ENCODE measurements around the gene SET. TPM values are rescaled to one million over a fixed set of nuclear protein-coding genes. Genes with fewer than 3 reads are reported as not detected.

The SET gene
- total RNA-seq, 2 donors from 2014 or later: 499 to 548 TPM

DNA sequence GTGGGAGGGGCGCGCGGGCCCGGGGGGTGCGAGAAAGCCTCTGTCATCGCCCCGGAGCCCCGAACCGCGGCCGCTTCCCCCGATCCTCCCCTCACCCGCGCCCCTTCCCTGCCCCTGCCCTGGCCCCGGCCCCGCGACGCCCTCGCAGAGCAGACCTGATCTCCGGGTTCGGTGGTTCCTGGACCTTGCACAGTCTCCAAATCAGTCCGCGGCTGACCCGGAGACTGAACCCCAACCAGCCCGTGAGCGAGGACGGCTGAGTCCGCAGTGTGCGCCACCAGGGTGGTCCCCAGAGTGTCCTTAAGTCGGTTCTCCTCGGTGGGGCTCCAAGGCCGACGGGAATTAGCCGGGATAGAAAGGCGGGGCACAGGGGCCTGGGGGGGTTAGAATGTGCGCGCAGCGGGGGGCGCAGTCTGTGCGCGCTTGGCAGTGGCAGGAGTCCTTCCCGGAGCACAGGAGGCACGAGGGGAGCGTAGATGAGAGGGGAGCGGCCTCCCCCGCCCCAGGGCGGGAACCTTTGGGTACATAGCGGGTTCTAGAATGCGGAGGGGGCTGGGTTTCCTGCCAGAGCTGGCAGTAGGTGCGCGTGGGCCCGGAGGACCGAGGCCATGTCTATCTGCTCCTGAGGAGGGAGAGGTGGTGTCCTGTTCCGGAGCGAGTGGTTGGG is 14.1 kb downstream of the SET start:
- H3K36me3 Mint-ChIP-seq: no peaks in the 10 kb centered on the region
- ATAC-seq: peak; percentile 27 to 31
- H3K9me3 Mint-ChIP-seq: no peaks in the 10 kb centered on the region
- DNase-seq (ENCODE audit: low spot score in 2 of 2): peak; percentile 36 to 60
- H3K27ac Mint-ChIP-seq: peak overlapping the region; percentile 70 to 86

DNA sequence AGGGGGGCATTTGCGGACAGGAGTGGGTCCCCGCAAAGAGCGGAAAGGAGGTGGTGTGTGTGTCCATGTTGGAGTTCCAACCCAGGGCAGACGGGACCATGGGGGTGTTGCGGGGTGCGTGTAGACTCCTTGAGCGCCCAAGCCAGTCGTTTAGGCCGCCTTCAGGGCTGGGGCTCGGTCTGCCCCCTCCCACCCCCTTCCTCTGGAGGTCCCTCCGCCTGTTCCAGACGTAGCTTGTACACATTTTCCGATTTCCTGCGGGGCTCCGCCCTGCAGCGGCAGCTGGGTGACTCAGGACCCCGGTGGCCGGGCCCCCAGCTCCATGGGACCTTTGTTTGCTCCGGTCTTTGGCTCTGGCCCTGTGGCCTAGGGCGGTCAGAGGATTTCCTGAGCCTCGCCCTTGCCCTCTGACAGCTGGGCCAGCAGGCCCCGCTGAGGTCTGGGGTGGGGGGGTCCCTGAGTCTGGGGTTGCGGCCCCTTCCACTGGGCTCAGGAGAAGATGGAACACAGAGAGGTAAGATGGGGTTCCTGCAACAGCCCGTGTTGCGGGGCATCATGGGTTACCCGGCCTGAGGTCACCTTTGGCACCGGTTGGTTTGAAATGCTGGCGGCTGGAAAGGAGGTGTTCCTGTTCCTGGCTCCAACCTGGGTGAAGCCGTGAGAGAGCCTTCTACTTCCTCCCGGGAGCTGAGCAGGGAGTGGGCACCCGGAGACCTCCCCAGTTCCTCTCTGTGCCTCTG is 14.8 kb downstream of the SET start:
- ATAC-seq (no peak), DNase-seq (ENCODE audit: low spot score in 2 of 2) (no peak)
- H3K27ac Mint-ChIP-seq: peak overlapping the region in 1 of 2 donors; percentile 70
- H3K36me3 Mint-ChIP-seq: no peaks in the 10 kb centered on the region
- no peaks in the 10 kb centered on the region for H3K9me3 Mint-ChIP-seq

DNA sequence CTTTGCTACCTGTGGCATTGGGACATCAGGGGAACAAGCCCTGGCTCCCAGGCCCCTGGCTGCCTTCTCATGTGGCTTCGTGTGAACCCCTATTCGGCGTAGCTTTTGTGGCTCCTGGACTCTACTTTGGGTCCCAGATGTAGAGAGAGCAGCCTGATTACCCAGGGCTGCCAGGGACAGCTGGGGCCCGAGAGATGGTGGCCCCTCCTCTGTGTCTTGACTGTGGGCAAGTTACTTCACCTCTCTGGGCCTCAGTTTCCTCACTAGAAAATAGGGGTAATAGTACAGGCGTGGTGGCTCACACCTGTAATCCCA is 15.3 kb downstream of the SET start:
- Mint-ChIP-seq H3K27ac (no peak overlapping the region), H3K36me3 (no peaks in the 10 kb centered on the region), H3K9me3 (no peaks in the 10 kb centered on the region)
- ATAC-seq (no peak), DNase-seq (ENCODE audit: low spot score in 2 of 2) (no peak)

DNA sequence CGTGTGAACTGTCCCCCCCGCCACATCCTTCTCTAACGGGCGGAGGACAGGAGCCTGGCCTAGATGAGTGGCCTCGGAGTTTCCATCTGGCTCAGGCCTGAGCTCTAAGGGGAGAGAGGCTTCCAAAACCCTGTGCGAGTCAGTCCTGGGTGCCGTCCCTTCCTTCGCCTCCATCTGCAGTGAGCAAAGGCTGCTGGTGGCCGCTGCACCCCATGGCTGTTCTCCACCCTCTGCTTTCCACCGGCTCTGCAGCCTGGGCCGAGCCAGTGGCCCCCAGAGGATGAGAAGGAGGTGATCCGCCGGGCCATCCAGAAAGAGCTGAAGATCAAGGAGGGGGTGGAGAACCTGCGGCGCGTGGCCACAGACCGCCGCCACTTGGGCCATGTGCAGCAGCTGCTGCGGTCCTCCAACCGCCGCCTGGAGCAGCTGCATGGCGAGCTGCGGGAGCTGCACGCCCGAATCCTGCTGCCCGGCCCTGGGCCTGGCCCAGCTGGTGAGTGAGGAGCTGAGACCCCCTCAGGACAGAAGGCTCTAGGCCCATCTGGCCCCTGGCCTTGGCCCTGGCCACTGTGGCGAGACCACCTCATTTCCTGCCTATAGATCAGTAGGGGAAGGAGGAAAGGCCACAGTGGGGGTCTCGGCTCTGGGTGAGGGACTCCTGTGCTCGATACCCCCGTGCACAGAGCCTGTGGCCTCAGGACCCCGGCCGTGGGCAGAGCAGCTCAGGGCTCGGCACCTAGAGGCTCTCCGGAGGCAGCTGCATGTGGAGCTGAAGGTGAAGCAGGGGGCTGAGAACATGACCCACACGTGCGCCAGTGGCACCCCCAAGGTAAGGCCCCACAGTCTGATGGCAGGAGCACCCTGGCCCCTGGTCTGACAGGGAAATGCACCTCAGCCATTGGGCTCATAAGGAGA is 16.3 kb downstream of the SET start:
- DNase-seq (ENCODE audit: low spot score in 2 of 2): no peak
- no peaks in the 10 kb centered on the region for H3K36me3 Mint-ChIP-seq
- H3K27ac Mint-ChIP-seq: no peak overlapping the region
- no peak for ATAC-seq
- no peaks in the 10 kb centered on the region for H3K9me3 Mint-ChIP-seq

DNA sequence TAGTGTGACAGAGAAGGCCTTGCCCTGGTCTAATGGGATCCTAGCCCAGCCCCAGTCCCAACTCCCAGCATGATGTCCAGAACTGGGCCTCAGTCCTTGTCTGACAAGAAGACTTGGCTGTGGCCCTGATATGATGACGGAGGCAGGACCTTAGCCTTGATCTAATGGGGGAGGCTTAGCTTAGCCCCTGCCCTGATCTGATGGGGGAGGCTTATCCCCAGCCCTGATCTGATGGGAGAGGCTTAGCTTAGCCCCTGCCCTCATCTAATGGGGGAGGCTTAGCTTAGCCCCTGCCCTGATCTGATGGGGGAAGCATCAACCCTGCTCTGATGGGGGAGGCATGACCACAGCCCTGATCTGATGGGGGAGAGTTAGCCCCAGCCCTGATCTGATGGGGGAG is 17.0 kb downstream of the SET start:
- Mint-ChIP-seq H3K9me3 (no peaks in the 10 kb centered on the region), H3K27ac (no peak overlapping the region), H3K36me3 (no peaks in the 10 kb centered on the region)
- DNase-seq (ENCODE audit: low spot score in 2 of 2) (no peak), ATAC-seq (no peak)

DNA sequence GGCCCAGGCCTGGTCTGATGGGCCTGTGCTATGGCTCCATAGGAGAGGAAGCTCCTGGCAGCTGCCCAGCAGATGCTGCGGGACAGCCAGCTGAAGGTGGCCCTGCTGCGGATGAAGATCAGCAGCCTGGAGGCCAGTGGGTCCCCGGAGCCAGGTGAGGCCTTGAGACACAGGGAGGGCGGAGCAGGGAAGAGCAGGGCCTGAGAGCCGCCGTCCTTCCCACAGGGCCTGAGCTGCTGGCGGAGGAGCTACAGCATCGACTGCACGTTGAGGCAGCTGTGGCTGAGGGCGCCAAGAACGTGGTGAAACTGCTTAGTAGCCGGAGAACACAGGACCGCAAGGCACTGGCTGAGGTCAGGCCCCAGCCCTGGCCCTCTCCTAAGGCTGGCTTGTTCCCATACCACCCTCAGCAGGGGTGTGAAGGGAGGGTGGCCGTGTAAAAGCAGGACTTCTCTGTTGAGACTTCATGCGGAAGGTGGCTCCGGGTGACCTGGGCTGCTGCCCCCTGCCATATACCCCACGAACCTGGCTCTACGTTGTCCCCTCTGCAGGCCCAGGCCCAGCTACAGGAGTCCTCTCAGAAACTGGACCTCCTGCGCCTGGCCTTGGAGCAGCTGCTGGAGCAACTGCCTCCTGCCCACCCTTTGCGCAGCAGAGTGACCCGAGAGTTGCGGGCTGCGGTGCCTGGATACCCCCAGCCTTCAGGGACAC is 17.8 kb downstream of the SET start:
- Mint-ChIP-seq H3K9me3 (no peaks in the 10 kb centered on the region), H3K27ac (no peak overlapping the region), H3K36me3 (no peaks in the 10 kb centered on the region)
- ATAC-seq (no peak), DNase-seq (ENCODE audit: low spot score in 2 of 2) (no peak)

DNA sequence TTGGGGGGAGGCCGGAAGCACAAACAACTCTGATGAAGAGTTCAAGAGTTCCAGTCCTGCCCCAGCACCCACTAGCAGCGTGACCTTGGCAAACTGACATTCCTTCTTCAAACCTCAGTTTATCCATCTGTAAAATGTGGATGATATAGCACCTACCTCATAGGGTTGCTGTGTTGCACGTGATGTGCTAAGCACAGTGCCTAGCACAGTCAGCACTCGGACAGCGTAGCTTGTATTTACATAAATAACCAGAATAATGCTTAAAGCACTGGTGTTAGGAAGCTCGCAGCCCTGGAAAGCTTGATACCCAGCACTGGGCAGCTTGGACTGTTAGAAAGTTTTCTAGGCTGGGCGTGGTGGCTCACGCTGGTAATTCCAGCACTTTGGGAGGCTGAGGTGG is 18.4 kb downstream of the SET start:
- Mint-ChIP-seq H3K36me3 (no peaks in the 10 kb centered on the region), H3K27ac (no peak overlapping the region), H3K9me3 (no peaks in the 10 kb centered on the region)
- DNase-seq (ENCODE audit: low spot score in 2 of 2) (no peak), ATAC-seq (no peak)

DNA sequence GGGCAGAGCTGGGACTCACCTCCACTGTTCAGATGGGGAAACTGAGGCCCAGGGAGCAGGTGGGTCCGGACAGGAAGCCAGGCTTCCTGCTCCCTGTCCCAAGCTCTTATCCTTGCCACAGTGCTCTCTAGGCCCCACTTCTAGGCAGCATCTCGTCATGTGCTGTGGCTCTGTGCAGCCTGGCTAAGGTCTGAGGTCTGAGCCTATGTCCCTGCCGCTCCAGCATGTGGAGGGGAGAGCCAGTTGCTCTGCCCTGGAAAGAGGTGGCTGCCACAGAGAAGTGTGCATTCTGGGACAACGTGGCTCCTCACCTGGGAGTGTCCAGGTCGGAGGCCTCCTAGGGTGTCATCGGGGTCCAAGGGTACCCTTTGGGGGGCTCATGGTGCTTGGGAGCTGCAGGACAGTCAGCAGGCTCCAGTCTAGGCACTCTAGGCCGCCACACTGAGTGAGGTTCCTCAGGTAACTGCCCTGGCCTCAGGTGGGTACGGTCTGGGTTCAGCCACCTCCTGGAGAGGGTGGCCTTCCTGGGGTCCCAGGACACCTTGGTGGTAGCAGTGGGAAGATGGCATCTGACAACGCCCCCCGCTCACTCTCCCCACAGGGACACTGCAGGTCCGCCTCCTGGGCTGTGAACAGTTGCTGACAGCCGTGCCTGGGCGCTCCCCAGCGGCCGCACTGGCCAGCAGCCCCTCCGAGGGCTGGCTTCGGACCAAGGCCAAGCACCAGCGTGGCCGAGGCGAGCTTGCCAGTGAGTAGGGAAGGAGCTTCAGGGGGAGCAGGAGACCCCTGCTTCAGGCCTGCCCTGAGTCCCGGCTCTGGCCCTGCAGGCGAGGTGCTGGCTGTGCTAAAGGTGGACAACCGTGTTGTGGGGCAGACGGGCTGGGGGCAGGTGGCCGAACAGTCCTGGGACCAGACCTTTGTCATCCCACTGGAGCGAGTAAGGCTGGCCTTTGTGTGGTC is 23.7 kb downstream of the SET start:
- no peaks in the 10 kb centered on the region for H3K36me3 Mint-ChIP-seq
- H3K27ac Mint-ChIP-seq: no peak overlapping the region
- peak in 1 of 2 donors; percentile 14 for ATAC-seq
- no peaks in the 10 kb centered on the region for H3K9me3 Mint-ChIP-seq
- no peak for DNase-seq (ENCODE audit: low spot score in 2 of 2)

DNA sequence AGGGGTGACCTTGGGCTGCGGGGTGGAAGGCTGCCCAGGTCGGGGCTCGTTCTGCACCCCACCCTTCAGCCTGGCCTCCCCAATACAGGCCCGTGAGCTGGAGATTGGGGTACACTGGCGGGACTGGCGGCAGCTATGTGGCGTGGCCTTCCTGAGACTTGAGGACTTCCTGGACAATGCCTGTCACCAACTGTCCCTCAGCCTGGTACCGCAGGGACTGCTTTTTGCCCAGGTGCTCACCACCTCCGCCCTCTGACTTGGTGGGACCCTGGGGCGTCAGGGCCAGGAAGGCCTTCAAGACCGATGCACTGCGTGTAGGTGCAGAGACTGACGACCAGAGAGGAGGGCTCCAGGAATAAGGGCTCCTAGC is 24.4 kb downstream of the SET start:
- Mint-ChIP-seq H3K9me3 (no peaks in the 10 kb centered on the region), H3K27ac (no peak overlapping the region), H3K36me3 (no peaks in the 10 kb centered on the region)
- ATAC-seq: peak in 1 of 2 donors; percentile 7
- DNase-seq (ENCODE audit: low spot score in 2 of 2): no peak

DNA sequence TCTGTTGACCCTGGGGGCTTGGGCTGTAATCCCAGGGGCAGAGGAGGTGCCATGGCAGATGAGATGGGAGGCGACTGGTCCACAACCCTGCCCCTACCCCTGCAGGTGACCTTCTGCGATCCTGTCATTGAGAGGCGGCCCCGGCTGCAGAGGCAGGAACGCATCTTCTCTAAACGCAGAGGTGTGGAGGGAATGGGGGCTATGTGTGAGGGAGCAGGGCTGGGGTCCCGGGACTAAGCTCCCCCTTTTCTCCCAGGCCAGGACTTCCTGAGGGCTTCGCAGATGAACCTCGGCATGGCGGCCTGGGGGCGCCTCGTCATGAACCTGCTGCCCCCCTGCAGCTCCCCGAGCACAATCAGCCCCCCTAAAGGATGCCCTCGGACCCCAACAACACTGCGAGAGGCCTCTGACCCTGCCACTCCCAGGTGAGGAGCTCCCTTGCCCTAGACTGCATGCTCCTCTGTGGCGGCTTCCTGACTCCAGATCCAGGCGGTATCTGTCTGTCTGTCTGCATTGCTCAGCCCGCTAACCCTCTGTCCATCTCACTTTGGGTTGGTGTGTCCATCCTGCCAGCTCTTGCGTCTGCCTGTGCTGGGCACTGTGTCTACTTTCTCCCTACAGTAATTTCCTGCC is 25.0 kb downstream of the SET start:
- ATAC-seq: no peak
- Mint-ChIP-seq H3K36me3 (no peaks in the 10 kb centered on the region), H3K9me3 (no peaks in the 10 kb centered on the region), H3K27ac (no peak overlapping the region)
- DNase-seq (ENCODE audit: low spot score in 2 of 2): no peak

DNA sequence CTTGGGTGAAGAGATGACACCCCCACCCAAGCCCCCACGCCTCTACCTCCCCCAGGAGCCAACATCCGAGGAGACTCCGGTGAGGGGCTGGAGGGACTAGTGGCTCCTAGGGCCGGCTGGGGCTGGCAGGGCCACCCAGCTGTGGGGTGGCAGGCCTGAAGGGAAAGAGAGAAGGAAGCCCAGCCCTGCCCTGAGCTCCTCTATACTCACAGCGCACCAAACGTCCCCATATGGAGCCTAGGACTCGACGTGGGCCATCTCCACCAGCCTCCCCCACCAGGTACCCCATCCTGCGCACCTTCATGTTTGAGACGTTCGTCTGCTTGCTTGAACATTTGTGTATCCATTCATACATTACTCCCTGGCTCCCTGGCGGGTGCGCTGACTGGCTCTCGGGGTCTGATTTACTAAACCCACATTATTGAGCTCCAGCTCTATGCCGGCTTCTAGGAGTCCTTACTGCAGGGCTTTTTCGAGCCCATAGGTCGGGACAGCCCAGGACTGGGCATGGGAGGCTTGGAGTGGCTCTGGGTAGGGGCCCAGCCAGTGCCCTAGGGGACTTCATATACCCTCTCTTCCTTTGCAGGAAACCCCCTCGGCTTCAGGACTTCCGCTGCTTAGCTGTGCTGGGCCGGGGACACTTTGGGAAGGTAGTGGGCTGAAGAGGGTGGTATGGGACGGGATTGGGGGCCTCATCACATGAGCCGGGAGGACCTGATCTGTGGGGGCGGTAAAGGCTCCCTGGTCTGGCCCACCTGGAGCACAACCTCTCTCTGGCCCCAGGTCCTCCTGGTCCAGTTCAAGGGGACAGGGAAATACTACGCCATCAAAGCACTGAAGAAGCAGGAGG is 25.8 kb downstream of the SET start:
- ATAC-seq (peak in 1 of 2 donors; percentile 27), DNase-seq (ENCODE audit: low spot score in 2 of 2) (no peak)
- H3K27ac Mint-ChIP-seq: no peak overlapping the region
- no peaks in the 10 kb centered on the region for H3K9me3 Mint-ChIP-seq
- H3K36me3 Mint-ChIP-seq: no peaks in the 10 kb centered on the region

DNA sequence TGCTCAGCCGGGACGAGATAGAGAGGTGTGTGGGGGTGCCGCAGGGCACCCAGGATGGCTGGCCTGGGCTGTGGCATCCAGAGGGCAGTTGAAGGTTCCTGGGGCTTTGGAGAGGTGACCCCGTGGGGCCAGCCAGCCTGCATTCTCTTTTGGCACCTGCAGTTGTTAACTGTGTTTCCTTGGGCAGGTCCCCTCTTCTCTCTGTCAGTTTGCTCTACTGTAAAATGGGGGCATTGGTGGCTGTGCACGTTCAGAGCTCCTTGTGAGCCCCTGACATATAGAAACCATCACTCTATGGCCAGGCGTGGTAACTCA is 26.4 kb downstream of the SET start:
- DNase-seq (ENCODE audit: low spot score in 2 of 2): no peak
- H3K9me3 Mint-ChIP-seq: no peaks in the 10 kb centered on the region
- H3K36me3 Mint-ChIP-seq: no peaks in the 10 kb centered on the region
- H3K27ac Mint-ChIP-seq: no peak overlapping the region
- no peak for ATAC-seq

DNA sequence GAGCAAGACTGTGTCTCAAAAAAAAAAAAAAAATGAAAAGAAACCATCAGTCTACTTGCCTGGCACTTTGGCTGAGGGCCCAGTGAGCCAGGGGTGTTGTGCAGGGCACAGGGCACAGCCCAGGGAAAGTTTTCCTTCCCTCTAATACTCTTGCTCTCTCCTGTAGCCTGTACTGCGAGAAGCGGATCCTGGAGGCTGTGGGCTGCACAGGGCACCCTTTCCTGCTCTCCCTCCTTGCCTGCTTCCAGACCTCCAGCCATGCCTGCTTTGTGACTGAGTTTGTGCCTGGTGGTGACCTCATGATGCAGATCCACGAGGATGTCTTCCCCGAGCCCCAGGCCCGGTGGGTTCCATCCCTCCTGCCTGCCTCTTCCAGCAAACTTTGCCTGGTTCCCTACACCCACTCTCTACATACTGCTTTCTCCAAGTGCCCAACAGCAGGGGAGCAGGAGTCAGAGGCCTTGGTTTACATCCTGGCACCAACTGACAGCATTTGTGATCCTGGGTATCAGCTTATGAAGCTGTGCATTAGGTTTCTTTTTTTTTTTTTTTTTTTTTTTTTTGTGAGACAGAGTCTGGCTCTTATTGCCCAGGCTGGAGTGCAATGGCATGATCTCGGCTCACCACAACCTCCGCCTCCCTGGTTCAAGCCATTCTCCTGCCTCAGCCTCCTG is 27.7 kb downstream of the SET start:
- Mint-ChIP-seq H3K36me3 (no peaks in the 10 kb centered on the region), H3K27ac (no peak overlapping the region), H3K9me3 (no peaks in the 10 kb centered on the region)
- no peak for DNase-seq (ENCODE audit: low spot score in 2 of 2)
- no peak for ATAC-seq

DNA sequence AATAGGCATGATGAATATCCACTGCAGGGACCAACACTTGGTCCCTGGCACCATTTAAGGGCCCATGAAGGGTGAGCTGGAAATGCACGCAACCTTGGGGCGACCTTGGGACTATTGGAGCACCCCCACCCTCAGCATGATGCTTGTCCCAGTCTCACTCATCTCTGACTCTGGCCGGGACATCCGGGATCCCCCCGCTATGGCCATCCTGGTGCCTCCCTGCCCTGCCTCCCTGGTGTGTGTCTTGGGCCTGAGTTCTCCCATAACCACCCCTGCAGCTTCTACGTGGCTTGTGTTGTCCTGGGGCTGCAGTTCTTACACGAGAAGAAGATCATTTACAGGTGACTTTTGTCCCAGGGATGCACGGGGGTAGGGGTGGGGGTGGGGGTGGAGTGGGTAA is 29.0 kb downstream of the SET start:
- Mint-ChIP-seq H3K27ac (no peak overlapping the region), H3K36me3 (no peaks in the 10 kb centered on the region), H3K9me3 (no peaks in the 10 kb centered on the region)
- no peak for DNase-seq (ENCODE audit: low spot score in 2 of 2)
- no peak for ATAC-seq

All from activated naive CD4-positive, alpha-beta T cell treated with anti-CD3 and anti-CD28 coated beads, Interleukin-2, amount 50 U/mL, for 72 hours (primary cell).